PC-3 (cell line): ENCODE measurements around the gene COL9A1. TPM values are rescaled to one million over a fixed set of nuclear protein-coding genes. Genes with fewer than 3 reads are reported as not detected.
"Not testable (repeated sequence)": the region's sequence is repeated elsewhere in the genome, so short reads cannot be mapped to it uniquely, and the experiment has no call there.

Experiments
- ATAC-seq: fragments of 200-7000 bp; cut with Tn5 transposase; 2 replicates; pipeline ENCODE4 v1.9.1; 2020; ENCODE audit warnings: mild to moderate bottlenecking, moderate library complexity
- BruUV-seq: library from RNA; stranded (reverse); fragments of 400-500 nt; replicated peaks from 2 replicates; lab custom pipeline; 2021; lab: Mats Ljungman, UMichigan
- CTCF ChIA-PET: fragments of 300-600 bp; sonication (Branson Sonifier 250); formaldehyde crosslinking; loops from one replicate; lab custom pipeline; 2022; ENCODE audit warnings: antibody characterized with exemption; lab: Charles Lee
- POLR2A ChIA-PET: fragments of 300-600 bp; sonication (Branson Sonifier 250); formaldehyde crosslinking; loops from one replicate; lab custom pipeline; 2022; ENCODE audit warnings: antibody characterized with exemption; ENCODE audit not compliant: unreplicated experiment; lab: Charles Lee
- DNase-seq: peaks from one replicate; pipeline ENCODE4 v3.0.0-alpha.2; 2015
- H2AFZ ChIP-seq: fragments of 300-600 bp; sonication (generic); 2 replicates; pipeline ENCODE4 v1.6.0; 2016; ENCODE audit warnings: antibody characterized with exemption, low read length
- H3F3A ChIP-seq: fragments of 300-600 bp; sonication (generic); one replicate; pipeline ENCODE4 v1.6.0; 2017; ENCODE audit warnings: antibody characterized with exemption, low read length, control low read depth, mild to moderate bottlenecking; ENCODE audit not compliant: unreplicated experiment
- H3K27ac ChIP-seq: fragments of 300-600 bp; sonication (generic); 2 replicates; pipeline ENCODE4 v1.5.1; 2016; ENCODE audit warnings: mild to moderate bottlenecking, low read length
- H3K27me3 ChIP-seq: fragments of 300-600 bp; sonication (generic); 2 replicates; pipeline ENCODE4 v1.6.1; 2016; ENCODE audit warnings: low read length, mixed read lengths
- H3K36me3 ChIP-seq: fragments of 300-600 bp; sonication (generic); 2 replicates; pipeline ENCODE4 v1.6.1; 2016; ENCODE audit warnings: low read depth, mixed run types, low read length, mixed read lengths
- H3K4me1 ChIP-seq: fragments of 300-600 bp; sonication (generic); 2 replicates; pipeline ENCODE4 v1.5.1; 2016; ENCODE audit warnings: low read length; ENCODE audit not compliant: insufficient read depth
- H3K4me2 ChIP-seq: fragments of 300-600 bp; sonication (generic); 2 replicates; pipeline ENCODE4 v1.6.0; 2016; ENCODE audit warnings: low read length
- H3K4me3 ChIP-seq: fragments of 300-600 bp; sonication (generic); 2 replicates; pipeline ENCODE4 v1.5.1; 2016; ENCODE audit warnings: mild to moderate bottlenecking, low read length, mixed read lengths
- H3K79me2 ChIP-seq: fragments of 300-600 bp; sonication (generic); 2 replicates; pipeline ENCODE4 v1.6.1; 2017; ENCODE audit warnings: low read length, mixed read lengths
- H3K9ac ChIP-seq: fragments of 300-600 bp; sonication (generic); 2 replicates; pipeline ENCODE4 v1.6.0; 2016; ENCODE audit warnings: mild to moderate bottlenecking, low read length
- H3K9me2 ChIP-seq: fragments of 300-600 bp; sonication (generic); replicated peaks from 2 replicates; pipeline ENCODE4 v1.6.1; 2016; ENCODE audit warnings: mixed run types, low read length, mixed read lengths
- H3K9me3 ChIP-seq: fragments of 300-600 bp; sonication (generic); 2 replicates; pipeline ENCODE4 v1.6.1; 2016; ENCODE audit warnings: low read length, mixed read lengths
- H4K20me1 ChIP-seq: fragments of 300-600 bp; sonication (generic); 2 replicates; pipeline ENCODE4 v1.6.1; 2016; ENCODE audit warnings: low read length, mixed read lengths
- CTCF ChIP-seq: fragments of 300-600 bp; sonication (generic); conservative IDR thresholded peaks from 2 replicates; pipeline ENCODE4 v1.5.1; 2017; ENCODE audit warnings: antibody characterized with exemption, low read depth, mild to moderate bottlenecking, low read length
- EZH2 ChIP-seq: fragments of 300-600 bp; sonication (generic); IDR thresholded peaks from one replicate; pipeline ENCODE4 v1.6.1; 2017; ENCODE audit warnings: antibody characterized with exemption, mild to moderate bottlenecking, low read length; ENCODE audit not compliant: unreplicated experiment
- EZH2phosphoT487 ChIP-seq: fragments of 300-600 bp; sonication (generic); IDR thresholded peaks from 2 replicates; pipeline ENCODE4 v1.6.1; 2018; ENCODE audit warnings: mild to moderate bottlenecking, antibody characterized with exemption, low read length, borderline replicate concordance
- intact Hi-C: fragments of 100-400 bp; cut with micrococcal nuclease; formaldehyde crosslinking; loops from 2 replicates; pipeline ENCODE4 v1.9.0; 2023
- total RNA-seq: library from RNA; depleted of rRNA; stranded (reverse); fragments of >200 nt; gene quantifications from 2 replicates; pipeline ENCODE4 v1.2.3, GENCODE V29; 2014

The COL9A1 gene
- total RNA-seq, 1 experiment from 2014 or later = not detected

- POLR2A ChIA-PET = interaction anchor here (0.7 kb wide), 1 partner anchor 60 kb away, joined by 4 read pairs; no protein-coding TSS in a partner anchor
- BruUV-seq = no TSS peak
These were observed 7.3 kb upstream of the COL9A1 start for GRCh38 chr6:70310063-70310694.

GRCh38 chr6:70309243-70309642, 6.4 kb upstream of the COL9A1 start:
- no peak for ATAC-seq
- H3K4me3 ChIP-seq = no peak overlapping the region
- no peaks in the 10 kb centered on the region for H3F3A ChIP-seq
- H3K79me2 ChIP-seq = no peaks in the 10 kb centered on the region
- no peak overlapping the region for H3K27ac ChIP-seq
- peaks cover 10% of the 10 kb centered on the region for H3K4me1 ChIP-seq
- H3K9me3 ChIP-seq = no peaks in the 10 kb centered on the region
- TF ChIP-seq CTCF (no peak), EZH2phosphoT487 (no peak), EZH2 (no peak)
- H3K4me2 ChIP-seq = no peak overlapping the region
- ChIA-PET CTCF (interaction anchor here (3.1 kb wide), 1 partner anchor 60 kb away, joined by 41 read pairs; no protein-coding TSS in a partner anchor), POLR2A (no interaction called here)
- H2AFZ ChIP-seq = no peak overlapping the region
- H3K27me3 ChIP-seq = peaks cover 22% of the 10 kb centered on the region
- intact Hi-C loops = loop anchor here (2.0 kb wide), 1 partner anchor 704 kb away; no protein-coding TSS in a partner anchor
- no peaks in the 10 kb centered on the region for H3K36me3 ChIP-seq
- no peak overlapping the region for H3K9ac ChIP-seq
- H3K9me2 ChIP-seq = no peaks in the 10 kb centered on the region
- DNase-seq = no peak
- no TSS peak for BruUV-seq
- H4K20me1 ChIP-seq = no peaks in the 10 kb centered on the region

More at GRCh38 chr6:70310063-70310694, 7.3 kb upstream of the COL9A1 start:
- Histone ChIP-seq H3K4me2 (0 out of 2 replicates have a peak overlapping the region, but pooled peaks have one; percentile 22), H3K36me3 (no peaks in the 10 kb centered on the region), H3K4me3 (no peak overlapping the region), H3K9me3 (no peaks in the 10 kb centered on the region), H3K27me3 (peaks cover 32% of the 10 kb centered on the region), H4K20me1 (no peaks in the 10 kb centered on the region), H3K79me2 (no peaks in the 10 kb centered on the region), H3K9ac (no peak overlapping the region), H3K9me2 (no peaks in the 10 kb centered on the region), H3K4me1 (peaks cover 10% of the 10 kb centered on the region), H3K27ac (no peak overlapping the region), H2AFZ (no peak overlapping the region), H3F3A (no peaks in the 10 kb centered on the region)
- CTCF ChIA-PET = interaction anchor here (0.5 to 3.1 kb wide), 7 partner anchors 36 to 345 kb away, joined by 3 to 41 read pairs (median 4); no protein-coding TSS in a partner anchor
- no peak for ATAC-seq
- DNase-seq = peak; percentile 74
- intact Hi-C loops = loop anchor here (1.0 to 5.0 kb wide), 2 partner anchors 59 to 377 kb away; no protein-coding TSS in a partner anchor
- TF ChIP-seq EZH2 (no peak), EZH2phosphoT487 (no peak), CTCF (peak; percentile 80)

- intact Hi-C loops = loop anchor here (2.0 kb wide), 1 partner anchor 705 kb away; no protein-coding TSS in a partner anchor
- H3K79me2 ChIP-seq, H3F3A ChIP-seq, H3K27ac ChIP-seq, CTCF ChIA-PET, POLR2A ChIA-PET, H3K9me3 ChIP-seq, H2AFZ ChIP-seq, ATAC-seq, H3K4me2 ChIP-seq, H3K36me3 ChIP-seq, H3K9ac ChIP-seq, H3K9me2 ChIP-seq, DNase-seq, H3K4me3 ChIP-seq, H4K20me1 ChIP-seq, BruUV-seq: not testable (repeated sequence)
- H3K4me1 ChIP-seq = peaks cover 10% of the 10 kb centered on the region
- H3K27me3 ChIP-seq = peaks cover 16% of the 10 kb centered on the region
These were observed 5.3 kb upstream of the COL9A1 start for GRCh38 chr6:70308142-70308541.
